Endodermal cell (in vitro differentiated cells): ENCODE measurements around the gene MAP2K5. TPM values are rescaled to one million over a fixed set of nuclear protein-coding genes. Genes with fewer than 3 reads are reported as not detected.
A peak's percentile ranks its signal among the peaks of the same experiment; 100 is the strongest.

Source experiments
- DNase-seq: peaks from one replicate; pipeline ENCODE4 v3.0.0-alpha.2; 2017
- H3K27ac ChIP-seq: 2 replicates; pipeline ENCODE4 v1.5.1; 2013; ENCODE audit warnings: mild to moderate bottlenecking, low read depth, low read length, moderate library complexity
- H3K27me3 ChIP-seq: 2 replicates; pipeline ENCODE4 v1.6.1; 2013; ENCODE audit warnings: mild to moderate bottlenecking, low read length, moderate library complexity; ENCODE audit not compliant: insufficient read depth, control insufficient read depth, poor library complexity, severe bottlenecking
- H3K36me3 ChIP-seq: 2 replicates; pipeline ENCODE4 v1.7.0; 2013; ENCODE audit warnings: mild to moderate bottlenecking, low read length, moderate library complexity; ENCODE audit not compliant: control insufficient read depth, insufficient read depth
- H3K4me1 ChIP-seq: one replicate; pipeline ENCODE4 v1.7.0; 2013; ENCODE audit warnings: low read length; ENCODE audit not compliant: control insufficient read depth, insufficient read depth
- H3K4me3 ChIP-seq: 2 replicates; pipeline ENCODE4 v1.5.1; 2013; ENCODE audit warnings: mild to moderate bottlenecking, low read length, moderate library complexity
- H3K9ac ChIP-seq: 2 replicates; pipeline ENCODE4 v1.6.1; 2013; ENCODE audit warnings: mild to moderate bottlenecking, low read length, moderate library complexity; ENCODE audit not compliant: poor library complexity, severe bottlenecking; ENCODE audit errors: extremely low read depth
- H3K9me3 ChIP-seq: 2 replicates; pipeline ENCODE4 v1.6.1; 2013; ENCODE audit warnings: mild to moderate bottlenecking, low read length, moderate library complexity; ENCODE audit not compliant: control insufficient read depth
- H3K27ac Mint-ChIP-seq: 2 replicates; pipeline ENCODE4 v1.8.0; 2020; ENCODE audit warnings: mixed read lengths
- H3K27me3 Mint-ChIP-seq: 2 replicates; pipeline ENCODE4 v1.8.0; 2021; ENCODE audit warnings: mild to moderate bottlenecking, mixed read lengths; ENCODE audit not compliant: insufficient read depth
- H3K36me3 Mint-ChIP-seq: 2 replicates; pipeline ENCODE4 v1.8.0; 2020; ENCODE audit warnings: low read depth, mixed read lengths
- H3K4me1 Mint-ChIP-seq: 2 replicates; pipeline ENCODE4 v1.8.0; 2020; ENCODE audit warnings: mixed read lengths
- H3K4me3 Mint-ChIP-seq: 2 replicates; pipeline ENCODE4 v1.8.0; 2020; ENCODE audit warnings: mild to moderate bottlenecking, moderate library complexity, mixed read lengths
- H3K9me3 Mint-ChIP-seq: 2 replicates; pipeline ENCODE4 v1.8.0; 2020; ENCODE audit warnings: mild to moderate bottlenecking, mixed read lengths
- CTCF ChIP-seq: fragments of 200-600 bp; sonication (generic); conservative IDR thresholded peaks from 2 replicates; pipeline ENCODE4 v1.5.0; 2021; ENCODE audit warnings: antibody characterized with exemption, mild to moderate bottlenecking
- WGBS, 2 experiments: methylation state at CpG; one replicate each; pipeline versions ENCODE4 v1.1.5 to v1.1.7; 2013; ENCODE audit warnings: missing lambda C conversion rate in 2 of 2, mixed read lengths in 1 of 2; ENCODE audit not compliant: insufficient coverage in 1 of 2, insufficient read length in 1 of 2; 5-methylcytosine and 5-hydroxymethylcytosine counted together
- total RNA-seq, 2 donors: library from RNA; stranded (reverse); fragmentation: NEBNext Ultra II Directional in 1 of 2; extraction: Animal tissue kit (Norgen Biotek cat#: 25700) in 1 of 2; gene quantifications; 2 replicates in 1 of 2; 3 replicates in 1 of 2; pipeline ENCODE4 v1.2.1, GENCODE V29; 2021

Gene MAP2K5
- total RNA-seq, 2 donors from 2014 or later = 17.1 to 26.7 TPM

GRCh38 chr15:67840749-67841512 lies 298.4 kb downstream of the MAP2K5 start:
- peaks cover 8% of the 10 kb centered on the region for H3K4me1 ChIP-seq
- peaks cover 45% of the 10 kb centered on the region for H3K27me3 ChIP-seq
- TF ChIP-seq CTCF = peak; percentile 16
- Mint-ChIP-seq H3K27ac (peak overlapping the region; percentile 99), H3K36me3 (no peaks in the 10 kb centered on the region), H3K4me1 (peaks cover 40% of the 10 kb centered on the region), H3K4me3 (peak overlapping the region; percentile 92), H3K27me3 (peaks cover 46% of the 10 kb centered on the region), H3K9me3 (no peaks in the 10 kb centered on the region)
- WGBS, 2 experiments = 21 to 26% methylated on average over 5 to 16 of the region's 17 CpGs
- peak overlapping the region; percentile 94 for H3K27ac ChIP-seq
- no peaks in the 10 kb centered on the region for H3K36me3 ChIP-seq
- H3K9me3 ChIP-seq = no peaks in the 10 kb centered on the region
- H3K4me3 ChIP-seq = peak overlapping the region; percentile 87
- H3K9ac ChIP-seq = peak overlapping the region; percentile 87
- DNase-seq = peak; percentile 63

- peaks cover 8% of the 10 kb centered on the region for H3K4me1 ChIP-seq
- H3K27ac Mint-ChIP-seq = no peak overlapping the region
- peak overlapping the region; percentile 87 for H3K4me3 ChIP-seq
- H3K27me3 Mint-ChIP-seq = peaks cover 41% of the 10 kb centered on the region
- 77 to 78% methylated on average over 4 of the region's 4 CpGs for WGBS, 2 experiments
- H3K9me3 Mint-ChIP-seq = no peaks in the 10 kb centered on the region
- H3K36me3 Mint-ChIP-seq = no peaks in the 10 kb centered on the region
- peaks cover 40% of the 10 kb centered on the region for H3K27me3 ChIP-seq
- no peak for DNase-seq
- TF ChIP-seq CTCF = no peak
- no peak overlapping the region for H3K9ac ChIP-seq
- no peak overlapping the region for H3K27ac ChIP-seq
- no peaks in the 10 kb centered on the region for H3K36me3 ChIP-seq
- H3K4me1 Mint-ChIP-seq = peaks cover 41% of the 10 kb centered on the region
- H3K9me3 ChIP-seq = no peaks in the 10 kb centered on the region
- H3K4me3 Mint-ChIP-seq = peak overlapping the region; percentile 92
These were observed 298.9 kb downstream of the MAP2K5 start for GRCh38 chr15:67841513-67841762.

GRCh38 chr15:67843092-67843501 lies 300.6 kb downstream of the MAP2K5 start:
- Histone ChIP-seq H3K4me1 (peaks cover 8% of the 10 kb centered on the region), H3K27ac (peak overlapping the region; percentile 61), H3K27me3 (peaks cover 23% of the 10 kb centered on the region), H3K9ac (no peak overlapping the region), H3K9me3 (no peaks in the 10 kb centered on the region), H3K36me3 (no peaks in the 10 kb centered on the region), H3K4me3 (no peak overlapping the region)
- H3K36me3 Mint-ChIP-seq = no peaks in the 10 kb centered on the region
- H3K4me3 Mint-ChIP-seq = no peak overlapping the region
- peak; percentile 61 for DNase-seq
- TF ChIP-seq CTCF = no peak
- 84 to 86% methylated on average over 4 to 7 of the region's 7 CpGs for WGBS, 2 experiments
- no peak overlapping the region for H3K27ac Mint-ChIP-seq
- H3K4me1 Mint-ChIP-seq = peaks cover 36% of the 10 kb centered on the region
- peaks cover 25% of the 10 kb centered on the region for H3K27me3 Mint-ChIP-seq
- H3K9me3 Mint-ChIP-seq = no peaks in the 10 kb centered on the region
